ENCODE results near the gene SNW1.

- TF ChIP-seq CTCF (IDR thresholded peaks at IDR 0.05) (no peak), POLR2A (IDR thresholded peaks at IDR 0.05) (no peak), POLR2AphosphoS5 (IDR thresholded peaks at IDR 0.05) (no peak)
These were observed 43.2 kb downstream of the SNW1 start for GRCh38 chr14:77717608-77718305.

Measured in breast epithelium (tissue), 3 donors.